ENCODE results near the gene JAZF1.

DNA sequence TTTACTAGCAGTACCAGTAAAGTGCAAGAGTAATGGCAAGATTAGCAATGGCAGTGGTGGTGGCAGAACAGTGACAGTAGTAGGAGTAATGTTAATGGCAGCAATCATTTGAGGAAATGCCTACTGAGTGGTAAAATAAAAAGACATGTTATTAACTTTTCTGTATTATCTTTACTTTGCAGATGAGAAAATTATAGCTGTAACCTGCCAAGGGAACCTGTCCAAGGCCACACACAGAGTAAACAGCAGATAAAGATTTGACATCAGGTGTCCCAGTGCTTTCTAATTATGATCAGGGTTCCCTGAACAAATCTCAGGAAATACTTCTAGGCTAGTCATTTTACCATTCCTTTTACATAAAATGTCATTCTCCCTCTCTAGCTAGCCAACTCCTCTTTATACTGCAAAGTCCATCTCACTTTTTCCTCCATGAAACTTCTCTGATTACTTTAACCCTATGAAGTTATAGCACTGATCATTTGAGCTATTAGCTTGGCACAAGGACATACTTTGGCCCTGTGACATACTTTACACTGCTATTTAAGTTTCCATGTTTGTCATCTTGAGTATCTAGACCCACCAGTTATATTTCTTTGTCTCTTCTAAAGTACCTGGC, 221.6 kb downstream of the JAZF1 start:
- TF ChIP-seq CTCF (conservative IDR thresholded peaks at IDR 0.05 in 1 of 2, IDR thresholded peaks at IDR 0.05 in 1 of 2; ENCODE audit: extremely low read depth in 1 of 2, insufficient read depth in 1 of 2, low read depth in 1 of 2, low read length in 2 of 2): no peak
- TF ChIP-seq EZH2 (IDR thresholded peaks at IDR 0.05; ENCODE audit: borderline replicate concordance, low read length): no peak

Measured in mammary epithelial cell (primary cell).